ENCODE data around the gene RAB11FIP3.

DNA sequence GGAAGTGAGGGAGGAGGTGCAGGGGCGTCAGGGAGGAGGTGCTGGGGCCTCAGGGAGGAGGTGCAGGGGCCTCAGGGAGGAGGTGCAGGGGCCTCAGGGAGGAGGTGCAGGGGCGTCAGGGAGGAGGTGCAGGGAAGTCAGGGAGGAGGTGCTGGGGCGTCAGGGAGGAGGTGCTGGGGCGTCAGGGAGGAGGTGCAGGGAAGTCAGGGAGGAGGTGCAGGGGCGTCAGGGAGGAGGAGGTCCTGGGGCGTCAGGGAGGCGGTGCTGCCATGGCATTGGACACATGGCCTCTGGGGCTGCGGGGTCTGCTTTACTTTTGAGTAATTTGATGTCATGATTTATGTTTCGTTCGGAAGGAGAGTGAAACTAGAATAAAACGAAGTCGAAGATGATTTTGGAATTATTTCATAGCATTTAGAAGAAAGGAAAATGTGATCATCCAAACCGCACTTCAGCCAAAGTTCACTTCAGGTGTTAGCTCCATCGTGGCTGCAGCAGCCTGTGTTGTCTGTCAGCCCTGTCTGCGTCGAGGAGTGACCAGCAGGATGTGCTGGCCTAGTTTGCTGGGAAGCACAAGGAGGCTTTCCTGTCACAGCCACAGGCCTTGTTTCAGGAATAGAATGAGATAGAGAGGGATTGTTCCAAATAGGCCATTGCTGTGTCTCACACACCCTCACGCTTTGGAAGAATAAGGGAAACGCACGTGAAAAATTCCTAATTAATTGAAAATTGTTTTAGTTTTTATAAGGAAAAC is 42.8 kb downstream of the RAB11FIP3 start:
- TF ChIP-seq RNF2 (IDR thresholded peaks at IDR 0.05; ENCODE audit: borderline replicate concordance, low read depth) = no peak
- no peak for TF ChIP-seq ESRRA (IDR thresholded peaks at IDR 0.05; ENCODE audit: borderline replicate concordance, low read length)
- TF ChIP-seq, protein P1, sequence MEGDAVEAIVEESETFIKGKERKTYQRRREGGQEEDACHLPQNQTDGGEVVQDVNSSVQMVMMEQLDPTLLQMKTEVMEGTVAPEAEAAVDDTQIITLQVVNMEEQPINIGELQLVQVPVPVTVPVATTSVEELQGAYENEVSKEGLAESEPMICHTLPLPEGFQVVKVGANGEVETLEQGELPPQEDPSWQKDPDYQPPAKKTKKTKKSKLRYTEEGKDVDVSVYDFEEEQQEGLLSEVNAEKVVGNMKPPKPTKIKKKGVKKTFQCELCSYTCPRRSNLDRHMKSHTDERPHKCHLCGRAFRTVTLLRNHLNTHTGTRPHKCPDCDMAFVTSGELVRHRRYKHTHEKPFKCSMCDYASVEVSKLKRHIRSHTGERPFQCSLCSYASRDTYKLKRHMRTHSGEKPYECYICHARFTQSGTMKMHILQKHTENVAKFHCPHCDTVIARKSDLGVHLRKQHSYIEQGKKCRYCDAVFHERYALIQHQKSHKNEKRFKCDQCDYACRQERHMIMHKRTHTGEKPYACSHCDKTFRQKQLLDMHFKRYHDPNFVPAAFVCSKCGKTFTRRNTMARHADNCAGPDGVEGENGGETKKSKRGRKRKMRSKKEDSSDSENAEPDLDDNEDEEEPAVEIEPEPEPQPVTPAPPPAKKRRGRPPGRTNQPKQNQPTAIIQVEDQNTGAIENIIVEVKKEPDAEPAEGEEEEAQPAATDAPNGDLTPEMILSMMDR (IDR thresholded peaks at IDR 0.05) = no peak
- TF ChIP-seq RFX5 (IDR thresholded peaks at IDR 0.05) = no peak
- TF ChIP-seq, protein P2, sequence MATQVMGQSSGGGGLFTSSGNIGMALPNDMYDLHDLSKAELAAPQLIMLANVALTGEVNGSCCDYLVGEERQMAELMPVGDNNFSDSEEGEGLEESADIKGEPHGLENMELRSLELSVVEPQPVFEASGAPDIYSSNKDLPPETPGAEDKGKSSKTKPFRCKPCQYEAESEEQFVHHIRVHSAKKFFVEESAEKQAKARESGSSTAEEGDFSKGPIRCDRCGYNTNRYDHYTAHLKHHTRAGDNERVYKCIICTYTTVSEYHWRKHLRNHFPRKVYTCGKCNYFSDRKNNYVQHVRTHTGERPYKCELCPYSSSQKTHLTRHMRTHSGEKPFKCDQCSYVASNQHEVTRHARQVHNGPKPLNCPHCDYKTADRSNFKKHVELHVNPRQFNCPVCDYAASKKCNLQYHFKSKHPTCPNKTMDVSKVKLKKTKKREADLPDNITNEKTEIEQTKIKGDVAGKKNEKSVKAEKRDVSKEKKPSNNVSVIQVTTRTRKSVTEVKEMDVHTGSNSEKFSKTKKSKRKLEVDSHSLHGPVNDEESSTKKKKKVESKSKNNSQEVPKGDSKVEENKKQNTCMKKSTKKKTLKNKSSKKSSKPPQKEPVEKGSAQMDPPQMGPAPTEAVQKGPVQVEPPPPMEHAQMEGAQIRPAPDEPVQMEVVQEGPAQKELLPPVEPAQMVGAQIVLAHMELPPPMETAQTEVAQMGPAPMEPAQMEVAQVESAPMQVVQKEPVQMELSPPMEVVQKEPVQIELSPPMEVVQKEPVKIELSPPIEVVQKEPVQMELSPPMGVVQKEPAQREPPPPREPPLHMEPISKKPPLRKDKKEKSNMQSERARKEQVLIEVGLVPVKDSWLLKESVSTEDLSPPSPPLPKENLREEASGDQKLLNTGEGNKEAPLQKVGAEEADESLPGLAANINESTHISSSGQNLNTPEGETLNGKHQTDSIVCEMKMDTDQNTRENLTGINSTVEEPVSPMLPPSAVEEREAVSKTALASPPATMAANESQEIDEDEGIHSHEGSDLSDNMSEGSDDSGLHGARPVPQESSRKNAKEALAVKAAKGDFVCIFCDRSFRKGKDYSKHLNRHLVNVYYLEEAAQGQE (IDR thresholded peaks at IDR 0.05) = no peak
- TF ChIP-seq JUNB (IDR thresholded peaks at IDR 0.05) = no peak
- TF ChIP-seq JUN (IDR thresholded peaks at IDR 0.05) = no peak
- no peak for TF ChIP-seq HDAC2 (IDR thresholded peaks at IDR 0.05)
- TF ChIP-seq POLR2A (IDR thresholded peaks at IDR 0.05; ENCODE audit: low read length) = no peak
- TF ChIP-seq RCOR1 (IDR thresholded peaks at IDR 0.05; ENCODE audit: low read depth, low read length) = no peak
- TF ChIP-seq SREBF2 (IDR thresholded peaks at IDR 0.05) = no peak

Data from A549 (cell line).